Stimulated activated CD4-positive, alpha-beta T cell treated with anti-CD3 and anti-CD28 coated beads, Interleukin-1b, Interleukin-23, amount 100 ng/mL, for 4 hours (primary cell): Measurements from ENCODE around the gene TSPO.
A peak's percentile ranks its signal among the peaks of the same experiment; 100 is the strongest.
"Not testable (repeated sequence)": the region's sequence is repeated elsewhere in the genome, so short reads cannot be mapped to it uniquely, and the experiment has no call there.

Experiments
- DNase-seq, 2 donors: peaks; one replicate each; pipeline ENCODE4 v3.0.0-alpha.2; 2020; ENCODE audit warnings: low read depth in 2 of 2

TSPO gene

DNA sequence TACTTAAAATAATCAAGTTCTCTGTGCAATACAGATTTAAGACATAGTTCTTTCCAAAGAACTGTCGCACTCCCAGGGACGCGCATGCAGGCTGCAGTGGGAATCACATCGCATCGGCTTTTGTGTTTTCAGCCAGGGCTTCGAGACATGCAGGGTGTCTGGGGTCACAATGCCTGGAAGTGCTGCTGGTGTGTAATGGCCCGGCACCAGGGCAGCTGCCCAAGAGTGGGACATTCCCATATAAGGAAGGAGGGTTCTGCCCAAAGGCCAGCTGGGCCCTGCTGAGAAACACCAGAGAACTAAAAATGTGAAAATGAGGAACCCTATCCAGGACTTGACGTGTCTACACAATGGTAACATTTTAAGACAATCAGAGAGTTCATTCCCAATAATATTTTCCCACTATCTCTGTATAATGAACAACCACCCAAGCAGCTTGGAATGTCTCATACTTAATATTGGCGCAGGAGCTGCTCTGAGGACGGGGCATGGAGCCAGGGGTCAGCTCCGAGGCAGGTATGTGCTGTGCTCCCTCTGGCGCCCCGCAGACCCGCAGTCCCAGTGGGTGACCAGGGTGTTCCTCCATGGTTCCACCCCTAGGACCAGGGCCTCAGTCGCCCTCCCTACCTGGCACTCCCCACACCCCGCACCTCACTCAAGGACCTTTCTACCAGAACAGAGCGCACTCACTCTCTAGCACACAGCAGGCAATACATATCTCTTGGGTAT is 19.4 kb upstream of the TSPO start:
- DNase-seq: no peak

DNA sequence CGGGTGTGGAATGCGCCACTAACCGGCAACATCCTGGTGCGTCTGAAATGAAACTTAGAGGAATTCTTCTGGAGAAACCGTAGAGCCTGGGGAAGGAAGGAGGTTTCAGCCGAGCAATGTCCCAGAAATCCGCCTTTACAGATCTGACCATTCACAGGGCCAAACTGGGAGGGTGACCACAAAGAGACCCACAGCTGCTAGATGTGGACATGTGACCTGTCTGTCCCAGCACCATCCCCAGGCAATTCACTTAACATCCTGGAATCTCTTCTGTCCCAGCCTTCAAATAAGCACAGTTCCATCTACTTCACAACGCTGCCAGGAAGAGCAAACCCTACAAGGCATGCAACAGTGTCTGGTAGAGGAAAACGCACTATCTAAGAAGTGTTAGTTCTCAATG is 18.0 kb upstream of the TSPO start:
- no peak for DNase-seq

DNA sequence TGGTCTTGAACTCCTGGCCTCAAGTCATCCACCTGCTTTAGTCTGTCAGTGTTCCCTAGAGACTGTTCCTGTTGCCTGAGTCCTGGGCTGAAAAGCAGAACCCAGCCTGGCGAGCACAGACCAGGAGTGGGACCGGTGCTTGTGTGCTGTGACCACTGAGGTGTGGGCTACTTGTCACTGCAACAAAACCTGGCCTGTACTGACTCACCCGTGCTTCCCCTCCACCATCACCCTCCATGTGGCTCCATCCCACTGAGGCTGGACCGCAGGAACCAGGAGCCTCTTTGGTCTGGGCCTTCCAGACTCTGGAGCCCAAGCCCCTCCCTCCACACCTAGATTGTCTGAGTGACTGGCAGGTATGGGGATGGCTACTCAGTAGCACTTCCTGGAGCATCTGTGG is 16.8 kb upstream of the TSPO start:
- no peak for DNase-seq

DNA sequence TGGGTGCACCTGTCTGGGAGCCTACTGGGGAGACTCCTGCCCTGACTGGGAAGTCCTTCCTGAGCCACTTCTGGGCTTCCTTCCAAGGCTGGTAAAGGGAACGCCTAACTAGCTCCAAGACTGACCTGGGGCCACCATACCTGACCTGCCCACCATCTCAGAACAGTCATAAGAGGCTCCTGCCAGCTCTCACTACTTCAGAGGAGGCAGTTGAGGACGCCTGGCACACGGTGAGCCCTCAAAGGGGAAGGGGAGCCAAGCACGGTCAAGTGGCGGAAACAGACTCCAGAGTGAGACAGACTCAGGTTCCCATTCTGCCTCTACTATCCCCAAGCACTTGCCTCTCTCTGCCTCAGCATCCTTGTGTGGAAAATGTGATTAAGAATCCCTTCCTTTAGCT is 15.8 kb upstream of the TSPO start:
- no peak for DNase-seq

DNA sequence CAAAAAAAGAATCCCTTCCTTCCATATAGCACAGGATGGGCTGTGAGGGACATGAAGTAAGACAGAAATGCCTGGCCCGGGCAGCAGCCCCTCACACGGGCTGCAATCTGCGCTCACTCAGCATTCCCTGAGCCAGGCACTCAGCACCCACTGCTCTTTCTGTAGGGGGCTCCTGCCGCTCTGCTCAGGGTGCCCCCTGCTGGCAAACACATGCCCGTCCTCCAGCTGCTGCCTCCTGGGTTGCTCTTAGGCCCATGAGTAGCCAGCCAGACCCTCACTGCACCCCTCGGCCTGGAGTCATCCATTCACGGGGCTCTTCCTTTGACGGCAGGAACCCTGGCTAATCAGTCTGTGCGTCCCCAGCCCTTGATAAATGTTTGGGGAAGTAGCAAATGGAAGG is 15.1 kb upstream of the TSPO start:
- peak; percentile 31 to 33 for DNase-seq

DNA sequence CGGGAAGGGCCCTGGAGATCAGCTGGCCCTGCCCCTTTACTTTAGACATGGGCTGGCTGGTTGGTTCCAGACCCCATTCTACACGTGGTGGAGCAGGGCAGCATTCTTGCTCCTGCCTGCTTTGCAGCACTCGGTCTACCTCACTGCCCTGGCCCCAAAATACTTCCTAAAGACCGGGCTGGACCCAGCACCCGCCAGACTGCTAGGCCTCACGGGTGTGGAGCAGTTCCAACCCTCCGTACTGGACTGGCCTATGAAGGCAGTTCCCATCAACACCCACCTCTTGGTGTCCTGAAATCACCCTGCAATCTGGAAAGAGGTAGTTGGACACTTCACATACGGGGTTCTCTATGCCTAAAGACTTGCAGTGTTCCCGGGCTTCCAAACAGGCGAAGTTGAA is 14.6 kb upstream of the TSPO start:
- no peak for DNase-seq

DNA sequence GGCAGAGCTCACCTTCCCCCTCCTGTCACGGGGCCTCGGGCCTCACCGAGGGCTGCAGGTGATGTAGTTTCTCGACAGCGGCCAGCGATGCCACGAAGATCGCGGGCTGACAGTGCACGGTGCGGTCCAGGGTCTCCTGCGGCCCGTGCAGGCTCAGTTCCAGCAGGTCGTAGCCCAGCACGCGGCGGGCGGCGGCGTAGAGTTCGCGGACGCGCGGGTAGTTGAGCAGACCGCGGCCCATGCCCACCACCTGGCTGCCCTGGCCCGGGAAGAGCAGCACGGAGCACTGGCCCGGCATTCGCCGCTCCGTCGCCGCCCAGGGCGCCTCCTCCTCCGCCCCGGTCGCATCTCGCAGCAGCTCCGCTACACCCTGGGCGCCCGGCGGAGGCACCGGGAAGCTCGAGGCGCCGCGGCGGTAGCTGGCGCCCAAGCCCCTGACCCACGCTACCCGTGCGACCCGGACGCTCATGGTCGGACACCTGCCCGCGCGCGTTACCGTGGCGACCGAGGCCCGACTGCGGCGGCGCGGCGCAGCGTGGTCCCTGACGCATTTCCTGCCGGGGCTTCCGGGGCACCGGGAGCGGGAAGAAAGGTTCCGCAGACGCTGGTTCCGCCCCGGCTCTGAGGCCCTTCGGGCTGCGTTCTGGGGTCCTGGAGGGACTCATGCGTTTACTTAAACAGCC is 8.3 kb upstream of the TSPO start, which contains the start of gene MCAT:
Gene MCAT, minus strand, starts transcription at position 519 of the 683 bp plus-strand sequence. Its CDS starts 50 bp downstream, at position 469.
- peak; percentile 66 to 77 for DNase-seq

DNA sequence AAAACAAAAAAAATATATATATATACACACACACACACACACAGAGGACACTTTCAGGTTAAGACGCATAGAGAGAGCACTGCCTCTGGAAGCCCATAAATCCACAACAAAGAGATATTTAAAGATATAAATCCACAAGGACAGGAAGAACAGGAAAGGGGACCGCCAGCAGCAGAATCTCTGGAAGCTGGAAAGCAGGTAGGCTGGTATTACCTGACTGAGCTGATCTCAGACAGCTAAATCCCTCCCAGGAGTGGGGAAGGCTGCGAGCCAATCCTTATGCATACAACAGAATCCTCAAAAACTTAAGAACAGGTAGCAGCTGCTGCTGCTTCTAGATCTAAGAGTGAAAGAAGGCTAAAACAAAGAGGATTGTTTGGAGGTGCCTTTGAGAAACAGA is 6.4 kb upstream of the TSPO start:
- no peak for DNase-seq

DNA sequence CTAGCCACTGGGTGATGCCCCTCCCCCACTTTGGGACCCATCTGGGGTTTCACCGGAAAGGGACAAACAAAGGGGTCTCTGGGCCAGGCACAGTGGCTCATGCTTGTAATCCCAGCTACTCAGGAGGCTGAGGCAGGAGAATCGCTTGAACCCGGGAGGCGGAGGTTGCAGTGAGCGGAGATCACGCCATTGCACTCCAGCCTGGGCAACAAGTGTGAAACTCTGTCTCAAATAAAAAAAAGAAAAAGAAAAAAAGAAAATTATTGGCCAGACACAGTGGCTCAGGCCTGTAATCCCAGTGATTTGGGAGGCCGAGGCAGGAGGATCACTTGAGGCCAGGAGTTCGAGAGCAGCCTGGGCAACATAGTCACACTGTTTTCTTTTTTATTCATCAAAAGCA is 6.0 kb upstream of the TSPO start:
- not testable (repeated sequence) for DNase-seq

DNA sequence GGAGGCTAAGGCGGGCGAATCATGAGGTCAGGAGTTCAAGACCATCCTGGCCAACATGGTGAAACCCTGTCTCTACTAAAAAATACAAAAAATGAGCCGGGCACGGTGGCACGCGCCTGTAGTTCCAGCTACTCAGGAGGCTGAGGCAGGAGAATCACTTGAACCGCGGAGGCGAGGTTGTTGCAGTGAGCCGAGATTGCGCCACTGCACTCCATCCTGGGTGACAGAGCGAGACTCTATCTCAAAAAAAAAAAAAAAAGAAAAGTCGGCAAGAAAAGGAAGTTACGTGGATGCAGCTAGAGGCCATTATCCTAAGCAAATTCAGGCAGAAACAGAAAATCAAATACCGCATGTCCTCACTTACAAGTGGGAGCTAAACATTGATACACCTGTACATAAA is 5.0 kb upstream of the TSPO start:
- not testable (repeated sequence) for DNase-seq

DNA sequence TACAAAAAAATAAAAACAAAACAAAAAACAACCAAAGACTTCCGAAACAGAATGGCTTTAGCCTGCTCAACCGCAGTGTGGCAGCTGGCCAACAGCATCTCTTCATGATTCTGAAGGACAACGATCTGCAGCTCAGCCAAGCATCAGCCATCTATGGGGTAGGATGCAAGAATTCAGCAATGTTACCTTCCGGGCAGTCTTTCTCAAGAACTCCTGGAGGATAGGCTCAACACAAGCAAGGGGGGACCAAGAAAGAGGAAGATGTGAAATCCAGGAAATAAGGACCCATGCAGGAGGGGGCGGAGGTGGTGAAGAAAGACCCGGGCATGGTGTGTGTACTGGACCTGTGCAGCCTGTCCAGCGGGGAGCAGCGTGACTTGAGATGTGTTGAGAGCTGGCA is 3.5 kb upstream of the TSPO start:
- DNase-seq: no peak

DNA sequence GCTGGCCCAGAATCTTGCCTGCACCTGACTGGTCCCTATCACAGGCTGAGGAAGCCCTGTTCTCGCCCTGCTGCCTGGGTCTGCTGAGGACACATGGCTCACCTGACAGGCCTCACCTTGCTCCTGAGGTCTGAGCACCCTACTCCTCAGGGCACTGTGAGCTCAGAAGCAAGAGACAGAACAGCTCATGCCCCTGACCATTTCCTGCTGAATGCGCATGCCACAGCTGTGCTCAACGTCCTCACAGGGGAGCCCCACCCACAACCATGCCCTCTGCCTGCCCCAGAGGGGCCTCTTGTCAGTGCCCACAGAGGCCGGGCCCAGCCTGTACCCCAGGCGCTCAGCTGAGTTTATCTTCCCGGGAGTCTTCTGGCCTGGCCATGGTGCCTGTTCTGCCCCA is 2.8 kb upstream of the TSPO start:
- no peak for DNase-seq

DNA sequence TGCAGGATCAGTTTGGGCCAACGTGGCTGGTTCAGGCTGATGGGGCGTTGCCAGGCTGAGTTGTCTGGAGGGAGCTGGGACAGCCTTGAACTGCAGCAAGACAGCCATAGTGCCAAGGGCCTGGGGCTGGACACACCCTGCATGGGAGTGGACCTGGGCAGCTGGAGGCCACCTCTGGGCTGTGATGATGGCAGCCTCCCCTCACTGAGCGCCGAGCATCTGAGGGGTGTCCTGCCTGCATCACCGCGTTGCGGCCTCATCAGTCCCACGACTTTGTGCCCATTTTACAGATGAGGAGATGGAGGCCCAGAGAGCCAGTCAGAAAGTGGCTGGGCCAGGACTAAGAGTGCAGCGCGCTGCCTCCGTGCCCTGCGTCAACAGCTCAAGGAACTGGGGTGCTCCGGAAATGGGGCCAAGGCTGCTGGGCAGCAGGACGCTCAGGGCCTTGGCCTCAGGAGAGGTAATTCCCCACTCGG is 590 bp upstream of the TSPO start:
- no peak for DNase-seq

DNA sequence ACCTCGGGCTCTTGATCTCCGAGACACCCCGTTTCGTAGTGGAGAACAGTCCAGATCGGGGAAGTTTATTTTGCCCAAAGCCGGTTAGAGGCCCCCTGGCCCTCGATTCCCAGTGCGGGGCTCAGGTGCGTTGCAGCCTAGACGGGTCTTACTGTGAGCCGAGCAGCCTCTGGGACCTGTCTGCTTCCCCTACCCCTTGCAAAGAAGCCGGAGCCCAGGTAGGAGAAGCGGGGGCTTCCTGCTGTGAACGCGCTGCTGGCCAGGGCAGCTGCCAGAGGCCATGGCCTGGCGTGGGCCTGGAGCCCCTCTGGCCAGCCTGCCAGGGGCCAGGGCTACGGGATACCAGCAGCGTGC is 621 bp downstream of the TSPO start:
- no peak for DNase-seq

DNA sequence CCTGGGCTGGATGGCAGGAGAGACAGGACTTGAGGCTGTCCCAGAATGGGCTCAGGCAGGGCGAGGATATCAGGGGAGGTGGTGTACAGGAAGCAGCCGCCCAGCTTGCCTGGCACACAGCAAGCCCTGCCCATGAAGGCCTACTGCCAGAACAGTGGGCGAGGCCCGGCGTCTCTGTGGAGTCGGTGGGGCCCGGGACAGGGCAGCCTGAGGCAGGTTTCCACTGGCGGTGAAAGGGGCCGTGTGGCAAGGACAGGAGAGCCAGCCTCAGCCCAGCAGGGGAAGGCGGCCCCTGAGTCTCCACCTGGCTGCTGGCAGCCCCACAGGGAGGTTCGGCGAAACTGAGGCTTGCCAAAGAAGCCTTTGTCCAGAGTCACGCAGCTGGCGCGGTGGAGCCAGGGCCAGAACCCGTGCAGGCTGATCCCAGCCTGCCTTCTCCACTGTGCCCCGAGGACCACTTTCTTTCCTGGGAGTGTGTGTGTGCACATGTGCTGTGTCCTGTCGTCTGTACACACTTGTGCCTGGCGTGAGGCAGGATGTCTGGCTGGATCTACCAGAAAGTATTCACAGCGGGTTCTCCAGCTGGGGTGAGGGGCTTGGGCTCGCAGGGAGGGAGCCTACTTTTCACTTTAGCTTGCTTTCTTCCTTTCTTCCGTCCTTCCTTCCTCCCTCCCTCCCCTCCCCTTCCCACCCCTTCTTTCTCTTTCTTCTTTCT is 1.2 kb downstream of the TSPO start:
- DNase-seq: peak; percentile 30 to 47

DNA sequence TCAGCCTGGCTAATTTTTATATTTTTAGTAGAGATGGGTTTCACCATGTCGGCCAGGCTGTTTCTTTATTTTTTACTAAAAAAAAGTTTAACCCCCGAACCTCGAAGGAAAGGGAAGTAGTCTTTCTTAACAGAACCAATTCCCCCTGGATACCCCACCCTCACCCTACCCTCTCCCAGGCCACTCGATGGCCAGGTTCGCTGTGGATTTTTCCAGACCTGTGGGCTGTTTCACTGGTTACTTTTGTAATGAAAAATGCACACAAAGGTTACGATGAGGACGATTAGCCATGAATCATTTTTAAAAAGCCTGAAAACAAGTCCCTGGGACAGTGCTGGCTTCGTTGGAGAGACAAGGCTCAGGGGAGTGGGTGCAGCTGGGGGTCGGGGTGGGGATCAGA is 2.5 kb downstream of the TSPO start:
- no peak for DNase-seq

DNA sequence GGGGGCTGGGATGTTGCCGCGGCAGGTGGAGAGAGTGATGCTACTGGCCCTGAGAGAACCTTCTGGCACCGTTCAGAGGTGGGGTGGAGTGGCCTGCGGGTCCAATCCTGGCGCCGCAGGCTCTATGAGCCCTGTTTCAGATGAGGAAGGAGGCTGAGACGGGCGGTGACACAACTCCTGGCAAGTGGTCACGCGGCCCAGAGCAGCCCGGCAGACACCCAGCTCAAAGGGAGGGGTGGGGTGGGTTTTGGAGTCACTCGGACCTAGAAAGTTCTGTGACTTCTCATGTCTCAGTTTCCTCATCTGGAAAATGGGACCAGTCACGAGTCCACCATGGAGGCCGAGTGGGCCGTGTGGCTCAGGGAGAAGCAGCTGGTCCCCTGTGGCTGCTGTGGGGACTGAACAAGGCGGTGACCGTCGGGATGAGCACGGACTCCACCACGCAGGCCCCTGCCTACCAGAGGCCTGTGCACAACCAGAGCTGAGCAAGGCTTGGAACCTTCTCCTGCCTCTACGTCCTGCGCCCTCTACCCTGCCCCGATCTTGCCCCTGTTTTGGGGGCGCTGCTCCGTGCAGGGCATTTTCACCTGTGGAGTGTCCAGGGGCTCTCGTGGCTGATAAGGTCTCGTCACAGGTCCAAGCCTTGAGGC is 3.7 kb downstream of the TSPO start:
- no peak for DNase-seq

DNA sequence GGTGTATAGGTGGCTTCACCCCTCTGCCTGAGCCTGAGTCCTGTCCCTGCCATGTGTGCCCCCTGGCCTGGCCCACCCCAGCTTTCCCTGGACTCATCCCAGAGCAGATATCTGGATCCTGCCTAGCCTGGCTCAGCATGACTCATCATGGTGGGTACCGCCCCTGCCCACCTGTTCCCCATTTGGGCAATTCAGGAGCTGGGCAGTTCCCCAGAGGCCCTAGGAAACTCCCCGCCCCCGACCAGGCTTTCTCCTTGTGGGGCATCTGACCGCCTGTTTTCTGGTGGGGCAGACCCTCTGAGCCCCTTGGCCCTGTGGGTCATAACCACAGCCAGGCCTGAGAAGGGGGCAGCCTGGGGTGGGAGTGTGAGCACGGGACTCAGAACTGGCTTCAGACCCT is 4.4 kb downstream of the TSPO start:
- DNase-seq: no peak

DNA sequence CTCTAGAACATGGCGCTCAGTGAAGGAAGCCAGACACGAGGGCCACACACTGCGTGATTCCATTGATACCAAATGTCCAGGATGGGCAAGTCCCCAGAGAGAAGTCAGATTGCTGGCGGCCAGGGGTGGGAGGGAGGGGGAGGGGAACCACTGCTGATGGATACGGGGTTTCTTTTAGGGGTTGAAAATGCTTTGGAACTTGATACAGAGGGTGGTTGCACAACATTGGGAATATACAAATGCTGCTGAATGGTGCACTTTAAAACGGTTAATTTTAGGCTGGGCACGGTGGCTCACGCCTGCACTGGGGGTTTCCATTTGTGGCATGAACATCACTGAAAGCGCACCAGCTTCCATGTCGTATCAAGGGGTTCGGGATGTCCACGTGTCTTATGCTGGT is 5.1 kb downstream of the TSPO start:
- DNase-seq: no peak

DNA sequence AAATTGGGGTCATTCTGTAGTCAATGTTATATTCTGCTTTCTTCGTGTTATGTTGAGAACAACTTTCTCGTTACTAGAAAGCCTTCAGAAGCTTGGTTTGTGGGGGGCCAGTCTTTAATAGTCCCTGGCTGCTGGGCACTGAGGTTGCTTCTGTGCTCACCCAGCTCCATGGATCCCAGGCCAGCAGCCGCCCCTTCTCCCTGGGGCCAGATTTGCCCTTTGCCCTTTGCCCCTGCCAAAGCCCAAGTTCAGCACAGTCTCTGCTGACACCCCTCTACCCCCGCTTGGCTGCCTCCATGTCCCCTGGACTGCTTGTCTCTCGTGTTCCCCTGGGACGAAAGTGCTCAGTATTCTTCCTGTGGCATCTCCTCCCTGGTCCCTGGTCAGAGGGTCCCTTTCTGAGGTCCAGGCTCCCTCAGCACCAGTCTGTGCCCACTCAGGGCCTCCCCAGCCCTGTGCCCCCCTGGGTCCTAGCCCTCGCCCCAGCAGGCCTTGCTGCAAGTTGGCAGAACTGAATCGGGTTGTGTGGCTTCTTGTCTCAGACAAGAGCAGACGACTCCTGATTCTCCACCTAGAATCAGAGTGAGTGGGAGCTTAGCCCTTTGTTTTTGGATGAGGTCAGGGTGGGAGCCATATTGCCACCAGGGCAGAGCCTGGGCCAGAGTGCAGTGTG is 6.7 kb downstream of the TSPO start:
- no peak for DNase-seq

DNA sequence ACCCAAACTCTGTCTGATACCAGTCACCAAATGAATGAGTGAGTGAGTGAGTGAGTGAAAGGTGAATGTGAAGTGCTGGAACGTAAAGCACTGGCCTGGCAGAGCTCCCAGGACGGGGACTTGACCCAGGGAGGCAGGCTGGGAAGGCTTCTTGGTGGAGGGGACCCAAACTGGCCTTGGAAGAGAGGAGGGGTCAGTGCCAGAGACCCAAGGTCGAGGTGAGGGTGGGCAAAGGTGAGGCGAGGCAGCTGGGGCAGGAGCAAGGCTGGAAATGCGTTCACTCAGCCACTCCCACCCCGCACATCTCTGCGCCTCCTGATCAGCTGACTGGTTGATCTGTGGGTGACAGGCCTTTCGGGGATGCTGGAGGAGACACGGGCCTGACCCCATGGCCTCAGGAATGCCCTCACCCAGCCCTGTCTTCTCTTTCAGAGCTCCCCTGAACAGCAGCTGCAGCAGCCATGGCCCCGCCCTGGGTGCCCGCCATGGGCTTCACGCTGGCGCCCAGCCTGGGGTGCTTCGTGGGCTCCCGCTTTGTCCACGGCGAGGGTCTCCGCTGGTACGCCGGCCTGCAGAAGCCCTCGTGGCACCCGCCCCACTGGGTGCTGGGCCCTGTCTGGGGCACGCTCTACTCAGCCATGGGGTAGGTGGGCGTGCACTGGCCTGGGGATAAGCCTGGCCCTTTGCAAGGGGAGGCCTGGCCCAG is 7.6 kb downstream of the TSPO start:
- no peak for DNase-seq
